ENCODE measurements around the gene LSM10. TPM values are rescaled to one million over a fixed set of nuclear protein-coding genes. Genes with fewer than 3 reads are reported as not detected.

Gene LSM10
- total and polyA plus RNA-seq, 10 donors = 42.9 to 87.6 (median 59.2) TPM

- no peaks in the 10 kb centered on the region for H3K9me3 ChIP-seq
- TF ChIP-seq POLR2A (IDR thresholded peaks at IDR 0.05) (no peak), POLR2AphosphoS5 (IDR thresholded peaks at IDR 0.05) (peak in 1 of 3 donors; percentile 34)
- TF ChIP-seq, protein P1, sequence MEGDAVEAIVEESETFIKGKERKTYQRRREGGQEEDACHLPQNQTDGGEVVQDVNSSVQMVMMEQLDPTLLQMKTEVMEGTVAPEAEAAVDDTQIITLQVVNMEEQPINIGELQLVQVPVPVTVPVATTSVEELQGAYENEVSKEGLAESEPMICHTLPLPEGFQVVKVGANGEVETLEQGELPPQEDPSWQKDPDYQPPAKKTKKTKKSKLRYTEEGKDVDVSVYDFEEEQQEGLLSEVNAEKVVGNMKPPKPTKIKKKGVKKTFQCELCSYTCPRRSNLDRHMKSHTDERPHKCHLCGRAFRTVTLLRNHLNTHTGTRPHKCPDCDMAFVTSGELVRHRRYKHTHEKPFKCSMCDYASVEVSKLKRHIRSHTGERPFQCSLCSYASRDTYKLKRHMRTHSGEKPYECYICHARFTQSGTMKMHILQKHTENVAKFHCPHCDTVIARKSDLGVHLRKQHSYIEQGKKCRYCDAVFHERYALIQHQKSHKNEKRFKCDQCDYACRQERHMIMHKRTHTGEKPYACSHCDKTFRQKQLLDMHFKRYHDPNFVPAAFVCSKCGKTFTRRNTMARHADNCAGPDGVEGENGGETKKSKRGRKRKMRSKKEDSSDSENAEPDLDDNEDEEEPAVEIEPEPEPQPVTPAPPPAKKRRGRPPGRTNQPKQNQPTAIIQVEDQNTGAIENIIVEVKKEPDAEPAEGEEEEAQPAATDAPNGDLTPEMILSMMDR (IDR thresholded peaks at IDR 0.05 in 8 of 11, conservative IDR thresholded peaks at IDR 0.05 in 3 of 11) = no peak
- H3K4me1 ChIP-seq = peaks cover 35 to 100% (median 83%) of the 10 kb centered on the region in 6 donors
- H3K4me3 ChIP-seq = no peak overlapping the region
- H3K36me3 ChIP-seq = peaks cover 0 to 61% (median 32%) of the 10 kb centered on the region in 6 donors
- intact Hi-C loops (cut with DNase I; ENCODE audit: low total_unique reads) = no loop called here
- DNase-seq = no peak
- no peaks in the 10 kb centered on the region for H3K27me3 ChIP-seq (replicated peaks in 1 of 7)
- peak overlapping the region; percentile 57 to 98 (median 94) for H3K27ac ChIP-seq
- WGBS, 5 donors = 77 to 81% (median 79%) methylated on average over 8 of the region's 8 CpGs
Measured at GRCh38 chr1:36391271-36391670, 6.4 kb downstream of the LSM10 start.

DNA sequence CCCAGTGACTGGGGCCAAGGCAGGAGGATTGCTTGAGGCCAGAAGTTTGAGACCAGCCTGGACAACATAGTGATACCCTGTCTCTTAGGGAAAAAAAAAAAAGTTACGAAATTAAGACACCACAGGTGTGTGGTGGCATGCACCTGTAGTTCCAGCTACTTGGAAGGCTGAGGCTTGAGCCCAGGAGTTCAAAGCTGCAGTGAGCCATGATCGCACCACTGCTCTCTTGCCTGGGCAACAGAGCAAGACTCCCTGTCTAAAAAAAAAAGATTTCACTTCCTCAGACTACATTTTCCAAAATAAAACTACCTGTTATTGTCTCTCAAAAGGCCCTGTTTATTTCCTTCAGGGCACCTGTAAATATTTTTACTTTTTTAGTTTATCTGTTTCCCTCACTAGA, 7.3 kb downstream of the LSM10 start:
- no peaks in the 10 kb centered on the region for H3K27me3 ChIP-seq (replicated peaks in 1 of 7)
- H3K36me3 ChIP-seq = peaks cover 0 to 61% (median 32%) of the 10 kb centered on the region in 6 donors
- peak overlapping the region in 1 of 8 donors; percentile 38 for H3K4me3 ChIP-seq
- intact Hi-C loops (cut with DNase I; ENCODE audit: low total_unique reads) = no loop called here
- H3K4me1 ChIP-seq = peaks cover 33 to 93% (median 76%) of the 10 kb centered on the region in 6 donors
- WGBS, 5 donors = 65 to 83% (median 76%) methylated on average over 2 of the region's 2 CpGs
- TF ChIP-seq POLR2A (IDR thresholded peaks at IDR 0.05) (no peak), POLR2AphosphoS5 (IDR thresholded peaks at IDR 0.05) (no peak)
- TF ChIP-seq, protein P1 (IDR thresholded peaks at IDR 0.05 in 8 of 11, conservative IDR thresholded peaks at IDR 0.05 in 3 of 11) = no peak
- H3K9me3 ChIP-seq = no peaks in the 10 kb centered on the region
- DNase-seq = no peak
- peak overlapping the region; percentile 57 to 98 (median 94) for H3K27ac ChIP-seq

DNA sequence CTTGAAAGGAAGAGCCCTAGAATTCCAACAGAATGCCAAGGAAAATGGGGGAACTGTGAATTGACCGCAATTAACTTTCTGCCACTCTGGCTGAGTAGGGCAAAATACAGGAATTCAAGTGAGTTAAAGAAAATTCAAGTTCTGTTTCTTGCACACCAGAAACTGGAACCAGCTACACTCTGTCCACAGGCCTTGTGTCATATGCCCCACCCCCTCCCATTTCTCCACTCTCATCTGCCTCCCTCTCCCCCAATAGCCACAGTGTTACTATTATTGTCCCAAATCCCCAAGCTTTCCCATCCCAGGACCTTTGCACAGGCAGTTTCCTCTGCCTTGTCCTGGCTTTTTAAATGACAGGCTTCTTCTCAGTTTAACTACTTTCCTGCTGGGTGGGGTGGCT, 7.7 kb downstream of the LSM10 start:
- H3K4me1 ChIP-seq = peaks cover 33 to 92% (median 72%) of the 10 kb centered on the region in 6 donors
- no peak for TF ChIP-seq POLR2AphosphoS5 (IDR thresholded peaks at IDR 0.05)
- no peak for TF ChIP-seq POLR2A (IDR thresholded peaks at IDR 0.05)
- TF ChIP-seq, protein P1 (IDR thresholded peaks at IDR 0.05 in 8 of 11, conservative IDR thresholded peaks at IDR 0.05 in 3 of 11) = no peak
- peak overlapping the region in 1 of 8 donors; percentile 38 for H3K4me3 ChIP-seq
- DNase-seq = no peak
- peak overlapping the region; percentile 57 to 98 (median 94) for H3K27ac ChIP-seq
- no peaks in the 10 kb centered on the region for H3K27me3 ChIP-seq (replicated peaks in 1 of 7)
- intact Hi-C loops (cut with DNase I; ENCODE audit: low total_unique reads) = no loop called here
- no peaks in the 10 kb centered on the region for H3K9me3 ChIP-seq
- H3K36me3 ChIP-seq = peaks cover 0 to 61% (median 32%) of the 10 kb centered on the region in 6 donors
- WGBS, 5 donors = 75 to 91% (median 78%) methylated on average over 1 of the region's 1 CpG

GRCh38 chr1:36389261-36389660, 8.4 kb downstream of the LSM10 start:
- H3K9me3 ChIP-seq = no peaks in the 10 kb centered on the region
- no peak for TF ChIP-seq POLR2A (IDR thresholded peaks at IDR 0.05)
- TF ChIP-seq POLR2AphosphoS5 (IDR thresholded peaks at IDR 0.05) = no peak
- TF ChIP-seq, protein P1 (IDR thresholded peaks at IDR 0.05 in 8 of 11, conservative IDR thresholded peaks at IDR 0.05 in 3 of 11) = no peak
- H3K27ac ChIP-seq = peak overlapping the region; percentile 57 to 98 (median 94)
- peaks cover 0 to 55% (median 31%) of the 10 kb centered on the region in 6 donors for H3K36me3 ChIP-seq
- DNase-seq = no peak
- H3K27me3 ChIP-seq (replicated peaks in 1 of 7) = no peaks in the 10 kb centered on the region
- peaks cover 38 to 92% (median 72%) of the 10 kb centered on the region in 6 donors for H3K4me1 ChIP-seq
- intact Hi-C loops (cut with DNase I; ENCODE audit: low total_unique reads) = no loop called here
- no peak overlapping the region for H3K4me3 ChIP-seq
- WGBS, 5 donors = 83 to 94% (median 90%) methylated on average over 2 of the region's 2 CpGs

Measured in spleen (tissue), 11 donors.